Ishikawa (cell line): ENCODE measurements around the gene CFH.

Source experiments
- CREB1 ChIP-seq: IDR thresholded peaks from 2 replicates; pipeline ENCODE4 v1.6.1; 2012; ENCODE audit warnings: low read depth
- EGR1 ChIP-seq: IDR thresholded peaks from 2 replicates; pipeline ENCODE4 v1.6.1; 2012
- FOXM1 ChIP-seq: IDR thresholded peaks from 2 replicates; pipeline ENCODE4 v1.6.1; 2012; ENCODE audit warnings: low read depth, borderline replicate concordance
- MAX ChIP-seq: IDR thresholded peaks from 2 replicates; pipeline ENCODE4 v1.6.1; 2012
- RAD21 ChIP-seq: IDR thresholded peaks from 2 replicates; pipeline ENCODE4 v1.6.1; 2012; ENCODE audit warnings: low read depth
- REST ChIP-seq: IDR thresholded peaks from 2 replicates; pipeline ENCODE4 v1.6.1; 2012; ENCODE audit warnings: low read depth, mild to moderate bottlenecking
- YY1 ChIP-seq: IDR thresholded peaks from 2 replicates; pipeline ENCODE4 v1.6.1; 2012; ENCODE audit warnings: low read depth

- no peak for TF ChIP-seq MAX
- no peak for TF ChIP-seq CREB1
- TF ChIP-seq RAD21: peak; percentile 67
- TF ChIP-seq FOXM1: no peak
- no peak for TF ChIP-seq EGR1
- no peak for TF ChIP-seq REST
- TF ChIP-seq YY1: no peak
These were observed 71.7 kb downstream of the CFH start for GRCh38 chr1:196723325-196724185.
